ENCODE data around the gene USP9Y.

The USP9Y gene

GRCh38 chrY:12765976-12766375 is 64.9 kb downstream of the USP9Y start:
- DNase-seq (ENCODE audit: low read depth) = no peak

GRCh38 chrY:12784521-12784920 is 83.5 kb downstream of the USP9Y start:
- DNase-seq (ENCODE audit: low read depth) = no peak

- no peak for DNase-seq (ENCODE audit: low read depth)
These were observed 93.0 kb downstream of the USP9Y start for GRCh38 chrY:12793999-12794398.

GRCh38 chrY:12808046-12808445 is 107.0 kb downstream of the USP9Y start:
- no peak for DNase-seq (ENCODE audit: low read depth)

- DNase-seq (ENCODE audit: low read depth) = no peak
These were observed 108.0 kb downstream of the USP9Y start for GRCh38 chrY:12809034-12809433.

GRCh38 chrY:12823408-12823807 is 122.4 kb downstream of the USP9Y start:
- no peak for DNase-seq (ENCODE audit: low read depth)

- no peak for DNase-seq (ENCODE audit: low read depth)
These were observed 125.8 kb downstream of the USP9Y start for GRCh38 chrY:12826791-12827190.

GRCh38 chrY:12833284-12833683 is 132.3 kb downstream of the USP9Y start:
- DNase-seq (ENCODE audit: low read depth) = no peak

- no peak for DNase-seq (ENCODE audit: low read depth)
These were observed 136.5 kb downstream of the USP9Y start for GRCh38 chrY:12837550-12837949.

GRCh38 chrY:12841368-12841767 is 140.3 kb downstream of the USP9Y start:
- DNase-seq (ENCODE audit: low read depth) = no peak

- no peak for DNase-seq (ENCODE audit: low read depth)
These were observed 145.8 kb downstream of the USP9Y start for GRCh38 chrY:12846793-12847192.

GRCh38 chrY:12855791-12856275 is 154.8 kb downstream of the USP9Y start:
- no peak for DNase-seq (ENCODE audit: low read depth)

GRCh38 chrY:12867960-12868359 is 166.9 kb downstream of the USP9Y start:
- DNase-seq (ENCODE audit: low read depth) = no peak

GRCh38 chrY:12896973-12897372 is 195.9 kb downstream of the USP9Y start:
- DNase-seq (ENCODE audit: low read depth) = no peak

GRCh38 chrY:12898604-12899003 is 197.6 kb downstream of the USP9Y start:
- no peak for DNase-seq (ENCODE audit: low read depth)

- no peak for DNase-seq (ENCODE audit: low read depth)
These were observed 203.8 kb downstream of the USP9Y start, which contains the start of gene DDX3Y for GRCh38 chrY:12904618-12905516. DDX3Y (plus strand) TSS chrY:12904868; CDS start chrY:12904937, 69 bp downstream.

GRCh38 chrY:12905517-12905872 is 204.5 kb downstream of the USP9Y start:
- no peak for DNase-seq (ENCODE audit: low read depth)

GRCh38 chrY:12905895-12906294 is 204.9 kb downstream of the USP9Y start:
- no peak for DNase-seq (ENCODE audit: low read depth)

Measured in activated T-helper 1 cell treated with Interleukin-2 at 50 U/mL for 16 hours (primary cell).